Stimulated activated CD4-positive, alpha-beta T cell treated with anti-CD3 and anti-CD28 coated beads, Interleukin-1b, Interleukin-23, amount 100 ng/mL, for 4 hours (primary cell): ENCODE measurements around the gene YPEL1.
"Not testable (repeated sequence)": the region's sequence is repeated elsewhere in the genome, so short reads cannot be mapped to it uniquely, and the experiment has no call there.

Source experiments
- DNase-seq, 2 donors: peaks; one replicate each; pipeline ENCODE4 v3.0.0-alpha.2; 2020; ENCODE audit warnings: low read depth in 2 of 2

The YPEL1 gene

GRCh38 chr22:21699643-21700042 is 36.0 kb downstream of the YPEL1 start:
- no peak for DNase-seq

DNA sequence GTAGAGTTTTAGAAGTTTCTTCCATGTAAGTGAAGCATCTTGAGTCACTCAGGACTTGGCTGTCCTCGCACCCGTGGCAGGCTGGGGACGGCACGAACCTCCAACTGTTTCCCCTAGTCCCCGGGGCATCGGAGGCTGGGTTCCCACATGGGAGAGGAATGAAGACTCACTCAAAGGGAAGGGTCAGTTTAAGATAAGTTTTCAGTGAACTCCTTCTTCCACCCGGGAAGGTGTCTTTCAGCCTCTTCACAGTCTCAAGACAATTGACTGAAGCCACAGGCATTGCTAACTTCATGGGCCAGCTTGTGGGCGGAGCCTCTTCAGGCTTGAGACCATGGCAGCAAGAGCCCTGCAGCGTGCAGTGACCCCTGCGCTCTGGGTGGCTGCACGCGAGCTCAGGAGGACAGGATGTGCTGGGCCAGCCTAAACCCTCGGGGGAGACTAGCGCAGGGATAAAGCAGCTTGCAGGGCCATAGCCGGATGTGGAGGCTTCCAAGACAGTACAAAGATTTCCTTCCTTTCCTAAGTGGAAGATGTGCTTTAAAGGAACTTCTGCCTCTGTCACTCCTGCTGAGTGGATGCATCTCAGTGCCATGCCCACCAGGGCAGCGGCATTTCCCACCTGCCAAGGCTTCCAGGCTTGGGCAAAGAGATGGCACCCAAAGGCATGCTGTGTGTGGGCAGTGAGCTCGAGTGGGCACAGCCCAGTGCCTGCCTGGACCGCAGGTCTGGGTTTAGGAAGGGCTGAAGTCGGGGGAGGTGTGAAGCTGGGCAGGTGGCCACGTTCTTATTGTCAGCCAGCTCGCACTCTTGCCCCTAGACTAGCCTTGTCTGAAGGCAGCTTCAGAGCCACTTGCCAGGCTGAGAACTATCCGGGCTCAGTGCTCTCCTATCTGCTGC is 36.9 kb downstream of the YPEL1 start:
- no peak for DNase-seq

DNA sequence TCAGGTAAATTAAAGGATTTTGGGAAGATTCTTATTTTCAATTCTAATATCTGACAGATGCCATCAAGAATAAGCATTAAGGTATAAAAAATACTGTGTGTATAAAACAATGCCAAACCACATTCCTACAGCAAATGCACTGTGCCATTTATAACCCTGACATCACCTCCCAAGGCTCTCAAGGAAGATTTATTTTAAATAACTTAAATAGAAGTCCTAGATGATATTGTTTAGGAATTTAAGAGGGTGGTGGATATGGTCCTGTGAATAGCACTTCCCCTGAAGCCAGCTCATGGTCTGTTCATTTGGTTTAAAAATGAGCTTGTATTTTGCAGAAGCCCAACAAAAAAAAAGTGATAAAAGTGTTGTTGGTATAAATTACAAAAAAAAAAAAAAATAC is 37.7 kb downstream of the YPEL1 start:
- no peak for DNase-seq

DNA sequence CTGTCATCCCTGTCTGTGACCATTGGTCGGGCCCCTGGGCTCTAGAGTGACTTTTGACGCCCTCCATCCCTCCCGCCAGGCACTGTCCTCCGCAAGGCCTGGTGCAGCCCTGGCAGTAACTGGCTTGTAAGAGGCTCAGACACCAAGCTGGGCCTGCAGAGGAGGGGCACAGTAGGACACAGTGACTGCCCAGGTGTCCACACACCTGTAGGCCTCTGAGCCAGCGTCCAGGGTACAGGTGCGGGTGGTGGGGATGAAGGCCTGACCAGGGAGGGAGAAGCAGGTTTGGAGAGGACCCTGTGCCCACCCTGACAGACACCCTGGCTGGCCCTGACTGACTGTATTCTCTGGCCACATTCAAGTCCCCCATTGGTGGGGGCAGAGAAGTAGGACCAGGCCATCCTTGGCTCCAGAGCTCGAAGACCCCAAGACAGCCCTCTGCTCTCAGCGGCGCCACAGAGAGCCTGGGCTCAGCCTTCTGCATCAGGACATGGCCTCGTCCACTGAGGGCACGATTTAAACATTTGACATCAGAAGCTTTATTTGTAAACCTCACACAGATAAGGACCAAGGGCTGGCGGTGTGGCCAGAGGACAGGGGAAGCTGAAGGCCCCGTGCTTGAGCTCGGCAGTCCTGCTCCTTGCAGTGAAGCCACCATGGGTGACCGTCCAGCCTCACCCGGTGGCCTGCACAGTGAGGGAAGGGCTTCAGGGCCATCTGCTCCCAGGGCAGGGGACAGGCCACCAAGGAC is 38.4 kb downstream of the YPEL1 start:
- DNase-seq = no peak

DNA sequence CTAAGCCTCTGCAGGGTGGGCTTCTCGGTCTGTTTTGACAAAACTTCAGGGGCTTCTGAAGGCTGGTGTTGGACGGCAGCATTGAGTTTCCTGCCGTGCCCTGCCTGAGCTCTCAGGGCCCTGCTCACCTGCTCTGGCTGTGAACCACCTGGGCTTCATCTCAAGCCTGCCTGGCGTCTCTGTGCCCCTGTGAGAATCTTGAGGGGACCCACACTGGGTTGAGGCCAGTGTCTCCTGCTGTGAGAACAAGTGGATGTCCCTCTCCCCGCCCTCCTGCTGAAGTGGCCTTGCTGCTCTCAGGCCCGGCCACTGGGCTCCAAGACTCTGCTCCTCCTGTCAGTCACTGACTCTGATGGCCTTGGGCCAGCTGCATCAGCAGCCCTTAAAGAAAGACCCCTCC is 39.5 kb downstream of the YPEL1 start:
- DNase-seq = no peak

DNA sequence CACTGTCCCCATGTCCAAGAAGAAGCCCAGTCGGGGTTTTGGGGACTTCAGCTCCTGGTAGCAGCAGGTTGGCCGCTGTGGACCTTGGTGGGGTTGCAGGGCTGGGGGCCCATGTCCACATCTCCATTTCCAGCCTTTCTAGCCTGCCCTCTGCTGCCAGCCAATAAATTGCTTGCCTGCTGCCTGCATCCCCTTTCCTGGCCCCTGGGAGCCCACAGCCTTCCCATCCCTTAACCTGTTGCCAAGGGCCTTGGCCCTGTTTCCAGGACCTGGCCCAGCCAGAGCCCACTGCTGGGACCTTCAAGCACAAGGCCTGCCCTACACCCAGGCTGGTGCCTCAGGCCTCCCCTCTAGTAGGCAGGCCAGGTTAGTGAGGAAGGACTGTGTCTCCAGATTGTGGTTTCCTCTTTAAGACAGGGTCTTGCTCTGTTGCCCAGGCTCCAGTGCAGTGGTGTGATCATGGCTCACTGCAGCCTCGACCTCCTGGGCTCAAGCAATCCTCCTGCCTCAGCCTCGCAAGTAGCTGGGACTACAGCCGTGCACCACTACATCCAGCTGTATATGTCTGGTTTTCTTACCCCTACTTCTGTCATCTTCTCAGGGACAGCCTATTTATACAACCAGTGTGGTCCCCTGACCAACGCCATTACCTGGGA is 40.0 kb downstream of the YPEL1 start:
- DNase-seq = no peak

GRCh38 chr22:21694795-21695429 is 40.7 kb downstream of the YPEL1 start:
- DNase-seq = no peak

- no peak for DNase-seq
These were observed 41.2 kb downstream of the YPEL1 start for GRCh38 chr22:21694394-21694793.

DNA sequence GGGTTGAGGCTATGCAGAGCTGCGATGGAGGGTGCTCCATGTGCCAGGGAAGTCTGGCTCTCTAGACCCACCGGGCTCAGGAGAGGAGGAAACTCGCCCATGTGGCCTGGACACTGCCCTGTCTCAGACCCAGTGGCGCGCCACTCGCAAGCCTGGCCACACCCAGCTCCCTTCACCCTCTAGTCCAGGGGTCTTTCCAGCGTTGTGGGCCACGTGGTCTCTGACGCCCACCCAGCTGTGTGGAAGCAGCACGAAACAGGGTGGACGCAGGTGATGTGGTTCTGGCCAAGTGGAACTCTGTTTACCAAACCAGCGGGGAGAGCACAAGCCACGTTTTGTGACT is 41.6 kb downstream of the YPEL1 start:
- no peak for DNase-seq

DNA sequence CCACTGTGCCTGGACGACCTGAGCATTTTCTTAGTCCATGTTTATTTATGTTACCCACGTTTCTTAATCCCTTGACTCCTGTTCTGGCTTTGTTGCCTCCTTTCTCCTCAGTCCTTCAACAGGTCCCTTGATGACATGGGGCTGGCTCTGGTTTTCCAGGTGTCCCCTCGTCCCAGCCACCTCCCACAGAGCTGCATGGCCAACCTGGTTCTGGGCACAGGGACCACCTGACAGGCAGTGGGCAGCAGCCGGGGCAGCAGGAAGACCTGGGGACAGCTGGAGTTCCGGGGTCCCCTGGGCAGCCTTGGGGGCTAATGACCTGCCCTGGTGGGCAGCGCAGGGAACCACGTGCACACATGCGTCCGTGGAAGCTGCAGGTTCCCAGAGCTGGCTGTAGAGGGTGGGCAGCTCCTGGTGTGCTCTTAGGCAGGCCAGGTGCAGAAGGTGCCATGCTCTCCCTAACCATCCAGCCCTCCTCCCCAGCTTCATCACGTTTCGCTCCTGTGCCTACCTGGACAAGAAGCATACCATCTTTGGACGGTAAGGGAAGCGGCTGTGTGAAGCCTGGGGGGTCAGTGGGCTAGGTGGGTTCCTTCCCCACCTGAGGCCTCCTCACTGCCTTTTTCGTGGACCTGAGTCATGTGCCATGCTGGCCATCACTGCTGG is 42.1 kb downstream of the YPEL1 start:
- no peak for DNase-seq

GRCh38 chr22:21692856-21693255 is 42.7 kb downstream of the YPEL1 start:
- DNase-seq = not testable (repeated sequence)

- no peak for DNase-seq
These were observed 43.8 kb downstream of the YPEL1 start for GRCh38 chr22:21691816-21692215.

- DNase-seq = no peak
These were observed 45.2 kb downstream of the YPEL1 start for GRCh38 chr22:21690401-21690801.

DNA sequence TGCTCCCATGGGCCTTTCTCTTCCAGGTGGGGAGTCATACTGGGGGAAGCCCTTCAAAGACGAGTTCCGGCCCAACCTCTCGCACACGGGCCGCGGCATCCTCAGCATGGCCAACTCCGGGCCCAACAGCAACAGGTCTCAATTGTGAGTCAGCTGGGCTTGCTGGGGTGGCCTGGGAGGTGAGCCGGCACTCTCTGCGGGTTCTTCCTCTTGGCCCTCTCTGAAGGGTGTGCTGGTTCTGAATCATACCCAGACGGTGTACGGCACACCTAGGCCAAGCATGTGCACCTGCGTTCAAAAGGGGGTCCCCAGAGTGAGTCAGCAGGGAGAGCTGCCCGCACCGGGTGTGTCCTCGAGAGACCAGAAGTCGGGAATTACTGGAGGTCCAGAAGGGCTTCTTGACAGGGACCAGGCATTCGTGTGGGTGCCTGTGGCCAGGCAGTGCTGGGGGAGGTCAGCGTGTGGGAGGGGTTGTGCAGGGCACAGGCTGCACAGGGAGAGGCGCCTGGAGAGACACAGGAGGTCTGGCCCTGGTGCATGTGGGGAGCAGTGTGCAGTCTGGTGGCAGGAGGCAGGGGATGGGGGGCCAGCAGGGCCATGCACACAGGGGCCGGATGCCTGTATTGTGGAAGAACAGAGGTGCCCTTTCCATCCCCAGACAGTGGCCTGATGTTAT is 46.8 kb downstream of the YPEL1 start:
- no peak for DNase-seq

DNA sequence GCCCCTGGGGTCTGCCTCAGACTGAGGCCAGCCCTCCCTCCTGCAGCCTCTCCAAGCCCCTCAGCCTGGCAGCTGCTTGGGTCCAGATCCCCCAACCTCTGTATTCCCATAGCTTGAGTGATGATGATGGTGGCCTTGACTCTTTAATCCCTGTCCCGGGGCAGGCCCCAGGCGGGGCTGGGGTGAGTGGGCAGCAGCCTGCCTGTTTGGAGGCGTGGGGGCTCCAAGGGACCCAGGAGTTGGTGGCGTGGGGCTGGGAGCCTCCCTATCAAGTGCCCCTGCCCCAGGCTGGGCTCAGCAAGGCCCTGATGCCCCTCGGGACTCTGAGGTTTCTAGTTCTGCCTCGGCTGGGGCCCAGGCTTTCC is 47.3 kb downstream of the YPEL1 start:
- no peak for DNase-seq

DNA sequence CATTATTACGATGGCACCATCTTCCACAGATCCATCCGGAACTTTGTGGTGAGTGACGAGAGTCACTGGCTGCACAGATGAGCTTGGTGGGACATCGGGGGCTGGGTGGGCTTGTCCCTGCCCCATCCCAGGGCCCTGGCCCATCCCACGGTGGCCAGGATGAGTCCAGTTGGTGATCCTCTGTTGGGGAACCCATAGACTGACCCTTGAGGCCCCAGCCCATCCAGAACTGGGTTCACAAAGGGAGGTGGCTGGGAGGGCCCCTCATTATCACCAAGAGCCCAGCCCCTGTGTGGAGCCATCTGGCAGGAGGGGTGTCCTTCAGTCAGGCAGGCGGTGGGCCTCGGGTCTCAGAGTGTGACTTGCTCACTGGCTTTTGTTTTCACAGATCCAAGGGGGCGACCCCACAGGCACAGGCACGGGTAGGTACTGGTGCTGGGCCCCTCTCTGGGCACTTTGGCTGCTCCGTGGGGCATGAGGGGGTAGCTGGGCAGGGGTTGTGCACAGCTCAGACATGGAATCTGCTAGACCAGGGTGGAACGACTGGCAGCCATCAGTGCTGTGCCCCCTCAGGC is 47.8 kb downstream of the YPEL1 start:
- DNase-seq = no peak

GRCh38 chr22:21686634-21687393 is 48.8 kb downstream of the YPEL1 start:
- DNase-seq = no peak

GRCh38 chr22:21686193-21686608 is 49.4 kb downstream of the YPEL1 start:
- DNase-seq = no peak

- no peak for DNase-seq
These were observed 50.5 kb downstream of the YPEL1 start for GRCh38 chr22:21685164-21685513.
